ENCODE measurements around the gene ZNF276.
"Not testable (repeated sequence)": the region's sequence is repeated elsewhere in the genome, so short reads cannot be mapped to it uniquely, and the experiment has no call there.

Gene ZNF276

GRCh38 chr16:89697161-89697615 is 24.1 kb upstream of the ZNF276 start:
- peak; percentile 73 for DNase-seq

GRCh38 chr16:89697616-89698331 is 23.6 kb upstream of the ZNF276 start:
- no peak for DNase-seq

- DNase-seq, result not testable (repeated sequence)
Measured at GRCh38 chr16:89698717-89699116, 22.6 kb upstream of the ZNF276 start.

GRCh38 chr16:89699629-89700099 is 21.7 kb upstream of the ZNF276 start:
- not testable (repeated sequence) for DNase-seq

GRCh38 chr16:89700100-89700648 is 21.2 kb upstream of the ZNF276 start:
- peak; percentile 97 for DNase-seq

GRCh38 chr16:89700649-89701424 is 20.5 kb upstream of the ZNF276 start:
- peak; percentile 14 for DNase-seq

GRCh38 chr16:89701425-89702406 is 19.6 kb upstream of the ZNF276 start, which contains the start of gene SPATA2L:
TSS of gene SPATA2L (minus strand) at chr16:89701705. CDS start at chr16:89701232, 473 bp downstream.
- DNase-seq, result peak; percentile 76

GRCh38 chr16:89704281-89704680 is 17.1 kb upstream of the ZNF276 start:
- no peak for DNase-seq

- no peak for DNase-seq
Measured at GRCh38 chr16:89705006-89705405, 16.3 kb upstream of the ZNF276 start.

- DNase-seq, result no peak
Measured at GRCh38 chr16:89706518-89707260, 14.6 kb upstream of the ZNF276 start.

- no peak for DNase-seq
Measured at GRCh38 chr16:89707695-89708094, 13.6 kb upstream of the ZNF276 start.

GRCh38 chr16:89708481-89708931 is 12.8 kb upstream of the ZNF276 start:
- DNase-seq, result no peak

- DNase-seq, result no peak
Measured at GRCh38 chr16:89709166-89709565, 12.2 kb upstream of the ZNF276 start.

- no peak for DNase-seq
Measured at GRCh38 chr16:89709716-89710432, 11.5 kb upstream of the ZNF276 start.

GRCh38 chr16:89710709-89711564 is 10.4 kb upstream of the ZNF276 start:
- DNase-seq, result no peak

GRCh38 chr16:89711601-89712273 is 9.6 kb upstream of the ZNF276 start:
- no peak for DNase-seq

GRCh38 chr16:89712274-89712781 is 9.0 kb upstream of the ZNF276 start:
- no peak for DNase-seq

- DNase-seq, result no peak
Measured at GRCh38 chr16:89716493-89716892, 4.8 kb upstream of the ZNF276 start.
